ENCODE data around the gene UBR2.

- no peak for TF ChIP-seq SIN3A (IDR thresholded peaks at IDR 0.05; ENCODE audit: borderline replicate concordance, insufficient read depth, low read length)
- no peak for TF ChIP-seq TAF1 (IDR thresholded peaks at IDR 0.05; ENCODE audit: borderline replicate concordance, insufficient read depth, low read length)
- no peak for TF ChIP-seq POLR2AphosphoS5 (IDR thresholded peaks at IDR 0.05; ENCODE audit: low read depth, low read length)
Observed at GRCh38 chr6:42696526-42697267, 132.9 kb downstream of the UBR2 start.
